CD4-positive, alpha-beta memory T cell (primary cell): ENCODE data around the gene SF3B1. TPM values are rescaled to one million over a fixed set of nuclear protein-coding genes. Genes with fewer than 3 reads are reported as not detected.
"Not testable (repeated sequence)": the region's sequence is repeated elsewhere in the genome, so short reads cannot be mapped to it uniquely, and the experiment has no call there.

Experiments
- CTCF ChIA-PET: fragments of 350-600 bp; sonication (Branson Sonifier 250); formaldehyde crosslinking; loops from one replicate; lab custom pipeline; 2021; ENCODE audit warnings: inconsistent platforms; ENCODE audit not compliant: partially characterized antibody; lab: Charles Lee
- POLR2A ChIA-PET: fragments of 350-600 bp; sonication (Branson Sonifier 250); formaldehyde crosslinking; loops from one replicate; lab custom pipeline; 2021; ENCODE audit not compliant: partially characterized antibody; lab: Charles Lee
- DNase-seq, 5 donors: peaks; one replicate each; pipeline versions ENCODE4 v3.0.0 to v3.0.0-alpha.2; 2020 to 2022; ENCODE audit warnings: mixed read lengths in 1 of 5
- H3K27ac ChIP-seq: one replicate; pipeline ENCODE4 v1.7.0; 2013; ENCODE audit warnings: low read depth, low read length
- H3K27me3 ChIP-seq: 2 replicates; pipeline ENCODE4 v1.7.0; 2013; ENCODE audit warnings: mild to moderate bottlenecking, low read length, moderate library complexity; ENCODE audit not compliant: insufficient read depth
- H3K36me3 ChIP-seq: 2 replicates; pipeline ENCODE4 v1.7.0; 2013; ENCODE audit warnings: mild to moderate bottlenecking, low read length, moderate library complexity; ENCODE audit not compliant: insufficient read depth
- H3K4me1 ChIP-seq: 2 replicates; pipeline ENCODE4 v1.7.0; 2013; ENCODE audit warnings: mild to moderate bottlenecking, low read length, moderate library complexity; ENCODE audit not compliant: insufficient read depth
- H3K4me3 ChIP-seq, 2 donors: one replicate each; pipeline ENCODE4 v1.7.0; 2013; ENCODE audit warnings: low read length in 2 of 2, mild to moderate bottlenecking in 1 of 2
- H3K9me3 ChIP-seq, 2 donors: one replicate each; pipeline ENCODE4 v1.7.0; 2013; ENCODE audit warnings: low read length in 2 of 2, control low read depth in 1 of 2; ENCODE audit not compliant: control insufficient read depth in 1 of 2
- H3K27ac Mint-ChIP-seq, 7 donors: one replicate each; pipeline ENCODE4 v1.8.0; 2020 to 2021; ENCODE audit warnings: mixed read lengths in 7 of 7, mild to moderate bottlenecking in 6 of 7, inconsistent platforms in 3 of 7, moderate library complexity in 3 of 7
- H3K27me3 Mint-ChIP-seq, 2 donors: one replicate each; pipeline ENCODE4 v1.8.0; 2020 to 2021; ENCODE audit warnings: mixed read lengths in 2 of 2
- H3K36me3 Mint-ChIP-seq, 2 donors: one replicate each; pipeline ENCODE4 v1.8.0; 2020 to 2021; ENCODE audit warnings: mixed read lengths in 2 of 2, inconsistent platforms in 1 of 2, mild to moderate bottlenecking in 1 of 2
- H3K4me1 Mint-ChIP-seq, 4 donors: one replicate each; pipeline ENCODE4 v1.8.0; 2020 to 2021; ENCODE audit warnings: mixed read lengths in 4 of 4, mild to moderate bottlenecking in 1 of 4
- H3K4me3 Mint-ChIP-seq, 8 donors: one replicate each; pipeline ENCODE4 v1.8.0; 2020 to 2021; ENCODE audit warnings: mixed read lengths in 8 of 8, mild to moderate bottlenecking in 7 of 8, moderate library complexity in 6 of 8, inconsistent platforms in 3 of 8
- H3K9me3 Mint-ChIP-seq, 8 donors: one replicate each; pipeline ENCODE4 v1.8.0; 2020 to 2021; ENCODE audit warnings: mixed read lengths in 8 of 8, mild to moderate bottlenecking in 5 of 8, inconsistent platforms in 3 of 8, moderate library complexity in 1 of 8
- intact Hi-C: fragments of 100-400 bp; cut with micrococcal nuclease; formaldehyde crosslinking; loops from one replicate; pipeline ENCODE4 v1.15.1; 2023
- polyA plus RNA-seq, 2 donors: library from polyadenylated mRNA; unstranded; fragments of 300-500 nt; fragmentation: Illumina TruSeq; gene quantifications; one replicate each; pipeline ENCODE4 v1.2.3, GENCODE V29; 2021
- total RNA-seq, 2 experiments: library from RNA; stranded (reverse); gene quantifications; one replicate each; pipeline ENCODE4 v1.2.3, GENCODE V29; 2021

SF3B1 gene, protein sequence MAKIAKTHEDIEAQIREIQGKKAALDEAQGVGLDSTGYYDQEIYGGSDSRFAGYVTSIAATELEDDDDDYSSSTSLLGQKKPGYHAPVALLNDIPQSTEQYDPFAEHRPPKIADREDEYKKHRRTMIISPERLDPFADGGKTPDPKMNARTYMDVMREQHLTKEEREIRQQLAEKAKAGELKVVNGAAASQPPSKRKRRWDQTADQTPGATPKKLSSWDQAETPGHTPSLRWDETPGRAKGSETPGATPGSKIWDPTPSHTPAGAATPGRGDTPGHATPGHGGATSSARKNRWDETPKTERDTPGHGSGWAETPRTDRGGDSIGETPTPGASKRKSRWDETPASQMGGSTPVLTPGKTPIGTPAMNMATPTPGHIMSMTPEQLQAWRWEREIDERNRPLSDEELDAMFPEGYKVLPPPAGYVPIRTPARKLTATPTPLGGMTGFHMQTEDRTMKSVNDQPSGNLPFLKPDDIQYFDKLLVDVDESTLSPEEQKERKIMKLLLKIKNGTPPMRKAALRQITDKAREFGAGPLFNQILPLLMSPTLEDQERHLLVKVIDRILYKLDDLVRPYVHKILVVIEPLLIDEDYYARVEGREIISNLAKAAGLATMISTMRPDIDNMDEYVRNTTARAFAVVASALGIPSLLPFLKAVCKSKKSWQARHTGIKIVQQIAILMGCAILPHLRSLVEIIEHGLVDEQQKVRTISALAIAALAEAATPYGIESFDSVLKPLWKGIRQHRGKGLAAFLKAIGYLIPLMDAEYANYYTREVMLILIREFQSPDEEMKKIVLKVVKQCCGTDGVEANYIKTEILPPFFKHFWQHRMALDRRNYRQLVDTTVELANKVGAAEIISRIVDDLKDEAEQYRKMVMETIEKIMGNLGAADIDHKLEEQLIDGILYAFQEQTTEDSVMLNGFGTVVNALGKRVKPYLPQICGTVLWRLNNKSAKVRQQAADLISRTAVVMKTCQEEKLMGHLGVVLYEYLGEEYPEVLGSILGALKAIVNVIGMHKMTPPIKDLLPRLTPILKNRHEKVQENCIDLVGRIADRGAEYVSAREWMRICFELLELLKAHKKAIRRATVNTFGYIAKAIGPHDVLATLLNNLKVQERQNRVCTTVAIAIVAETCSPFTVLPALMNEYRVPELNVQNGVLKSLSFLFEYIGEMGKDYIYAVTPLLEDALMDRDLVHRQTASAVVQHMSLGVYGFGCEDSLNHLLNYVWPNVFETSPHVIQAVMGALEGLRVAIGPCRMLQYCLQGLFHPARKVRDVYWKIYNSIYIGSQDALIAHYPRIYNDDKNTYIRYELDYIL
- 100 to 1,000 TPM; 601 to 604 TPM for total RNA-seq
- 100 to 1,000 TPM; 103 to 155 TPM for polyA plus RNA-seq

DNA sequence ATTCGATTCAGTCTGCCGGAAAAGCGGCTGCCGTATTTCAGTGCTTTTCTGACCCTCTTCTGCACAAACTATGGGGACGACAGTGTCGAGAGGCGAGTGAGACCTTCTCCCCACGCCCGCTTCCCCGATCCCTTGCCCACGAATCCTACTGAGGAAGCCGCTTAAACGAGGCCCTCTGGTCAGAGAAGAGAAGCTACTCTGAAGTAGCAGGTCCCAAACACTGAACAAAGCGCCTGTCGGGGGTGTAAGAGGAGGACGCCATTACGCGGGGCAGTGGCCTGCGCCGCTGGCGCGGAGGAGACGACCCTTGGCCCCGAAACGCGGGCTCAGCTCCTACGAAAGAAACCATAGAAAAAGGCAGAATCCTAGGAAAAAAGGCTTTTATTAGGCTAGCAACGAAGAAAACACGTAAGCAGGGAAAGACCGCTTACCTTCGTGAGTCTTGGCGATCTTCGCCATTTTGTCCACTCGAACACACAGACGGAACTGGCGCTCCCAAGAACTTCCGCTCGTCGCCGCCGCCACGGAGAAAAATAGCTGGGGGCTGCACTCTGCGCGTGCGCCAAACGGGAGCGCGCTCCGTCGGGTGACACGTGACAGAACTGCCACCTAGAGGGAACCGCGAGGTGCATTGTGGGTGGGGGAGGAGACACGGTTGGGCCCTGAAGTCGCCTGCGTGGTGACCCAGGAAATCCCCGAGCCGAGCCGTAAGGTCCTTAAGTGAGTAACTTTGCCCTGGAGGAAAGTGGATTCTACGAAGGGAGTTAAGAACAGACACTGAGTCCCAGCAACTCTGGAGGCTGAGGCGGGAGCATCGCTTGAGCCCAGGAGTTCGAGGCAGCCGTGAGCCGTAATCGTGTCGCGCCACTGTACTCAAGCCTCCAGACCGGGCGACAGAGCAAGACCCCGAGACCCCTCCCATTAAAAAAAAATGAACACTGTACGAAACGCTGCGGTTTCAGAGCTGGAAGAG, at the start of gene SF3B1:
Gene SF3B1, minus strand, starts transcription at position 488 of the 973 bp plus-strand sequence. Its CDS starts 29 bp downstream, at position 459.
- H3K27me3 ChIP-seq, result no peaks in the 10 kb centered on the region
- CTCF ChIA-PET, result interaction anchor here (1.2 to 4.1 kb wide), 3 partner anchors 16 to 65 kb away, joined by 5 to 22 read pairs (median 8); partner anchors contain the start of genes COQ10B, HSPD1 and HSPE1
- Mint-ChIP-seq H3K9me3 (no peaks in the 10 kb centered on the region), H3K27me3 (no peaks in the 10 kb centered on the region), H3K4me1 (peaks cover 36 to 65% (median 49%) of the 10 kb centered on the region in 4 donors), H3K27ac (peak within 1 kb of the TSS; percentile 99 to 100 (median 100)), H3K36me3 (peaks cover 0 to 35% of the 10 kb centered on the region in 2 donors), H3K4me3 (peak within 1 kb of the TSS; percentile 98 to 100 (median 100))
- H3K4me3 ChIP-seq, result peak within 1 kb of the TSS; percentile 89 to 95
- no peaks in the 10 kb centered on the region for H3K36me3 ChIP-seq
- peaks cover 51% of the 10 kb centered on the region for H3K4me1 ChIP-seq
- POLR2A ChIA-PET, result interaction anchor here (0.6 to 8.0 kb wide), 30 partner anchors 8 to 635 kb away, joined by 3 to 187 read pairs (median 4); partner anchors contain the start of genes COQ10B, GTF3C3, HSPD1 and HSPE1
- no peaks in the 10 kb centered on the region for H3K9me3 ChIP-seq
- H3K27ac ChIP-seq, result peak within 1 kb of the TSS; percentile 99
- intact Hi-C loops, result loop anchor here (1.0 to 10.0 kb wide), 6 partner anchors 18 to 798 kb away; partner anchors contain the start of genes CCDC150, COQ10B, HSPE1 and MARS2
- peak; percentile 99 to 100 (median 99) for DNase-seq

DNA sequence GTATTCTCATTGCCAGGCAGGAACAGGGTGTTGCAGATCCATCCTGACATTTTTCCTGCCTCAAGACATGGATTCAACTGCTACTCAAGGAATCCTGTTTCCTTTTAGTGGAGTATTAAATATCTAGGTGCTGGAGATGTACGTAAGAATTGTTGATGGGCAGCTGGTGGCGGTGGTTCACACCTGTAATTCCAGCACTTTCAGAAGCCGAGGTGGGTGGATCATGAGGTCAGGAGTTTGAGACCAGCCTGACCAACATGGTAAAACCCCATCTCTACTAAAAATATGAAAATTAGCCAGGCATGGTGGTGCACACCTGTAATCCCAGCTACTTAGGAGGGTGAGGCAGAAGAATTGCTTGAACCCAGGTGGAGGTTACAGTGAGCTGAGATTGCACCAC, 49.4 kb upstream of the SF3B1 start:
- H3K27ac ChIP-seq, intact Hi-C loops, H3K27me3 ChIP-seq, H3K27ac Mint-ChIP-seq, CTCF ChIA-PET, H3K4me1 Mint-ChIP-seq, H3K4me1 ChIP-seq, H3K4me3 ChIP-seq, H3K4me3 Mint-ChIP-seq, H3K9me3 ChIP-seq, H3K27me3 Mint-ChIP-seq, DNase-seq: not testable (repeated sequence)
- Mint-ChIP-seq H3K9me3 (peaks cover 0 to 33% (median 18%) of the 10 kb centered on the region in 8 donors), H3K36me3 (peaks cover 65 to 73% of the 10 kb centered on the region in 2 donors)
- POLR2A ChIA-PET, result interaction anchor here (2.4 kb wide), 1 partner anchor 15 kb away, joined by 11 read pairs; the partner anchor contains the start of genes HSPD1 and HSPE1
- H3K36me3 ChIP-seq, result peaks cover 20% of the 10 kb centered on the region

DNA sequence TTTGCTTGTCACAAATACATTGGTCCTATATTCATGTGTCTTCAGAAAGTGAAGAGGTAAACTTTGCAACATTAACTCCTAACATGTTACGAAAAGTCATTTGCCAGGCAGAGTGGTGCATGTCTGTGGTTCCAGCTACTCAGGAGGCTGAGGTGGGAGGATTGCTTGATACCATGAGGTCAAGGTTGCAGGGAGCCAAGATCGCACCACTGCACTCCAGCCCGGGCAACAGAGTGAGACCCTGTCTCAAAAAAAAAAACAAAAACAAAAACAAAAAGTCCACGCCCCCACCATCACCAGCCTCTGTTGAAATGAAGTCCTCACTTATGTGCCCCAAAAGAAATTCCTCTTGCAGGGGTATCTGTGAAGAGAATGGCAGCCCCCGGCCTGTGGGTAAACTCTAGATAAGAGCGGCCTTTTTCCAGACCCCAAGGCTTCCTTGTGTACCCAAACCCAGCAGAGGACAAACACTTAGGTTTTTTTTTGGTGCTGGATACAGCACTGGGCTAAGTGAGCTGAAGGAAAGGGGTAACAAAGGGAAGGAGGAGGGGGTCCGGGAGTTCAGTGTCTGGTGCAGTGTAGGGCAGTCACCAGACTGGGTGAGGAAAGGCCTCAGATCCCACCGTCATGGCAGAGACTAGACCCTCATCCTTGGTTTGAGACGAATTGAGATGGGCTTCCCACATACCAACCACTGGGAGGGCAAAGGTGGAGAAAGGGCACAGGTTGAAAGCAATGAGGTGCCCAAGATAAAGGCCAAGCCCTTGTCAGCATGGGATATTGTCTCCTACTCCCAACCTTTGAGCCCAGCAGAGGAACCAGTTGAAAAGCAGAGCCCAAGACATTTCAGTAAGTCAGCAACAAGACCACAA, 45.6 kb upstream of the SF3B1 start:
- peaks cover 58 to 66% of the 10 kb centered on the region in 2 donors for H3K36me3 Mint-ChIP-seq
- no peak for DNase-seq
- Histone ChIP-seq H3K4me3 (no peak overlapping the region), H3K27me3 (no peaks in the 10 kb centered on the region), H3K36me3 (peaks cover 16% of the 10 kb centered on the region), H3K9me3 (peaks cover 0 to 4% of the 10 kb centered on the region in 2 donors), H3K4me1 (no peaks in the 10 kb centered on the region), H3K27ac (no peak overlapping the region)
- no peaks in the 10 kb centered on the region for H3K27me3 Mint-ChIP-seq
- no peaks in the 10 kb centered on the region for H3K4me1 Mint-ChIP-seq
- intact Hi-C loops, result no loop called here
- POLR2A ChIA-PET, result no interaction called here
- CTCF ChIA-PET, result no interaction called here
- H3K4me3 Mint-ChIP-seq, result no peak overlapping the region
- peaks cover 0 to 29% (median 18%) of the 10 kb centered on the region in 8 donors for H3K9me3 Mint-ChIP-seq
- H3K27ac Mint-ChIP-seq, result peak overlapping the region in 4 of 7 donors; percentile 19 to 81 (median 28)

DNA sequence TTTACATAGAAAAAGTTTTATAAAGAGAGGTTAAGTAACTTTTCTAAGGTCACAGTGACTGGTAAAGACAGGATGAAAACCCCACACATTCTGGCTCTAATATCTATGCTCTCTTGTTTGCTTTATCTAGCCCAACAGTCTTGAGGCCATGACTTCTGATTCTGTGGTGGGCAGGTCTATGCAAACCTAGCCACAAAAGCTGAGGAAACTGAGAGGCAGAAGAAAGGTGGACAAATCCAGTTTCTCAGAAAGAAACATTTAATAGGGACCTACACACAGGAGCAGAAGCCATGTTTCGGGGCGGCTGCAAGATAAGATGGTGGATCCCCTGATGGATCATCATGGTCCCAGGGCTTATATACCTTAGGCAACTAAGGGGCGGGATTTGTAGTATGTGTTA, 43.0 kb upstream of the SF3B1 start:
- peaks cover 0 to 11% (median 0%) of the 10 kb centered on the region in 8 donors for H3K9me3 Mint-ChIP-seq
- intact Hi-C loops, result no loop called here
- Histone ChIP-seq H3K36me3 (peaks cover 37% of the 10 kb centered on the region), H3K27ac (no peak overlapping the region), H3K4me1 (no peaks in the 10 kb centered on the region), H3K4me3 (no peak overlapping the region), H3K9me3 (no peaks in the 10 kb centered on the region), H3K27me3 (no peaks in the 10 kb centered on the region)
- H3K4me1 Mint-ChIP-seq, result peaks cover 0 to under 1% (median under 1%) of the 10 kb centered on the region in 4 donors
- H3K36me3 Mint-ChIP-seq, result peaks cover 53 to 73% of the 10 kb centered on the region in 2 donors
- H3K27ac Mint-ChIP-seq, result peak overlapping the region in 3 of 7 donors; percentile 19 to 76 (median 24)
- no peaks in the 10 kb centered on the region for H3K27me3 Mint-ChIP-seq
- ChIA-PET CTCF (no interaction called here), POLR2A (interaction anchor here (0.8 kb wide), 1 partner anchor 22 kb away, joined by 5 read pairs; the partner anchor contains the start of gene HSPD1)
- no peak overlapping the region for H3K4me3 Mint-ChIP-seq
- no peak for DNase-seq

DNA sequence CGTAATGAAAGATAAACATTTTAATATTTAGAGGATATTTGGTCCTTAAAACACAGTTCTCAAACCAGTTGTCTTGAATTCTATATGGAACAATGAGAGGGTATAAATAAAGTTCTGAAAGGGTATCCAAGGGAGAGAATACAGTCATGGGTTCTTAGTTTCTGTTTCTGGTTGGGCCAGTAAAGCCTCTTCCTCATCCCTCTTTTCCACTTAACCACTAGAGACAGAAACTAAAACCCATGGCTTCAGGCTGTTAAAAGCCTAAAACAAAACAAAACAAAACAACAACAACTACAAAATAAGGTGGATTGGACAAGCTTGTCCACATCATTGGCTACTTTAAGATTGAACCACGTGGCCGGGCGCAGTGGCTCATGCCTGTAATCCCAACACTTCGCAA, 37.3 kb upstream of the SF3B1 start:
- H3K9me3 Mint-ChIP-seq, result no peaks in the 10 kb centered on the region
- ChIA-PET CTCF (no interaction called here), POLR2A (no interaction called here)
- H3K4me1 Mint-ChIP-seq, result peaks cover 0 to 6% (median under 1%) of the 10 kb centered on the region in 4 donors
- H3K36me3 Mint-ChIP-seq, result peaks cover 36 to 62% of the 10 kb centered on the region in 2 donors
- H3K4me3 Mint-ChIP-seq, result no peak overlapping the region
- Histone ChIP-seq H3K27ac (no peak overlapping the region), H3K36me3 (peaks cover 56% of the 10 kb centered on the region), H3K9me3 (no peaks in the 10 kb centered on the region), H3K27me3 (no peaks in the 10 kb centered on the region), H3K4me3 (no peak overlapping the region), H3K4me1 (no peaks in the 10 kb centered on the region)
- intact Hi-C loops, result no loop called here
- DNase-seq, result no peak
- H3K27ac Mint-ChIP-seq, result no peak overlapping the region
- H3K27me3 Mint-ChIP-seq, result no peaks in the 10 kb centered on the region
